GM15510 (cell line): ENCODE measurements around the gene SKI.

Source experiments
- POLR2A ChIP-seq: IDR thresholded peaks from 3 replicates; pipeline ENCODE4 v1.6.1; 2011; ENCODE audit warnings: borderline replicate concordance; ENCODE audit not compliant: insufficient read length; ENCODE audit errors: extremely low read depth

Gene SKI

DNA sequence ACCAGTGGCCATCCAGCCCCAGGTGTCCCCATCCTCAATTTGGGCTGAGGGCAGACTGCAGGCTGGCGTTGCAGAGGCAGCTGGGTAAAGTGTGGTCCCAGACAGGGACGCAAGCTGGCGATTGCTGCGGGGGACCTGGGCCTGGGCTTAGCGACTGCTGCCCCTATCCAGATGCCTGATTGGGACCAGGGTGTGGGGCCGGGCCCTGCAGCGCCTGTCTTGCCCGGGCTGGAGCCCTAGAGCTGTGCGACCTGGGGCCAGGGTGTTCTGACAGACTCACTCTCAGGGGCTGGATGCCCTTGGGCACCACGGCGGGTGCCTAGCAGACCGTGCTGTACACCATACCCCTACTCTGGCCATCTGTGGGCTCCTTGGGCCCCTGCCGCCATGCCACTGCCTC, 17.3 kb upstream of the SKI start:
- no peak for TF ChIP-seq POLR2A

- TF ChIP-seq POLR2A, result no peak
Measured at GRCh38 chr1:2212274-2212531, 15.9 kb upstream of the SKI start.

DNA sequence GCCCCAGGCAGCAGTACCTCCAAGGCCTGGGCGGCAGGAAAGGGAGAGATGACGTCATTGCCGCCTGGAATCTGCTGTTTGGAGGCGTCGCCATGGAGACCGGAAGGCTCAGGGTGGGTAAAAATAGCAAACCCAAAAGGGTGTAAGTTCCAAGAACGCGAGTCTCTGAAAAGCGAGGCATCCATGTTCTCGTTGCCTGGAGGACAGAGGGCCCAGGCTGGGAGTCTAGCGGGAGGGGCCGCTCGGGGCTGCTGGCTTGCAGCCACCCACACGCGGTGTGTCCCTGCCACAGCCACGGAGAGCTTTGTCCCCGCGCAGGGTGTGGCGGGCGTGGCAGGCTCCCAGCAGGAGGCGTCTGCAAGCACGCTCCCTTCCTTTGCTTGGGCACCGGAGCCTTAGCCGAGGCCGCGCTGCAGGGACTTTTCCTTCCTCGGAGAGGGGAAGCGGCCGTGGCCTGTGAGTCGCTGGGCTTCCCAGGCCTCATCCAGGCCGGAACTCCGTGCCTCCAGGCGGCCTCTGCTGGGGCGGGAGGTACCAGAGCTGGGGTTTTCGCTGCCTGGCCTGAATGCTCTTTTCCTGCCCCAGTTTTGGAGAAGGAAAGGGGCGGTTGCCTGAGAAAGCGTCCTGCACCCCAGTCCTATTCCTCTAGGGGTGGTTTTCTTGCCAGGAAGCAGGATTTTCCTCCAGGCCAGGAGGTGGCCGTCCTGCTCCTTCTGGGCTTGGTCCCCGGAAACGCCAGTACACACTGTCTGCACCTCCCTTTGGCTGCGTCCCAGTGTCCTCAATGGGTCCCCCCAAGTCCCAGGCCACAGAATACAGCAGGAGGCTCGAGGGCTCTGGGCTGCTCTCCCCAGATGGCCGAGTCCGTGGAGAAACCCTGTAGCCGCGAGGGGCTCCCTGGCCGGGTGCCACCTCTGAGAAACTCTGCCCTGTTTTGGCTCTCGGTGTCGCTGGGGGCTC, 15.3 kb upstream of the SKI start:
- no peak for TF ChIP-seq POLR2A

- TF ChIP-seq POLR2A, result no peak
Measured at GRCh38 chr1:2213576-2214505, 14.3 kb upstream of the SKI start.

DNA sequence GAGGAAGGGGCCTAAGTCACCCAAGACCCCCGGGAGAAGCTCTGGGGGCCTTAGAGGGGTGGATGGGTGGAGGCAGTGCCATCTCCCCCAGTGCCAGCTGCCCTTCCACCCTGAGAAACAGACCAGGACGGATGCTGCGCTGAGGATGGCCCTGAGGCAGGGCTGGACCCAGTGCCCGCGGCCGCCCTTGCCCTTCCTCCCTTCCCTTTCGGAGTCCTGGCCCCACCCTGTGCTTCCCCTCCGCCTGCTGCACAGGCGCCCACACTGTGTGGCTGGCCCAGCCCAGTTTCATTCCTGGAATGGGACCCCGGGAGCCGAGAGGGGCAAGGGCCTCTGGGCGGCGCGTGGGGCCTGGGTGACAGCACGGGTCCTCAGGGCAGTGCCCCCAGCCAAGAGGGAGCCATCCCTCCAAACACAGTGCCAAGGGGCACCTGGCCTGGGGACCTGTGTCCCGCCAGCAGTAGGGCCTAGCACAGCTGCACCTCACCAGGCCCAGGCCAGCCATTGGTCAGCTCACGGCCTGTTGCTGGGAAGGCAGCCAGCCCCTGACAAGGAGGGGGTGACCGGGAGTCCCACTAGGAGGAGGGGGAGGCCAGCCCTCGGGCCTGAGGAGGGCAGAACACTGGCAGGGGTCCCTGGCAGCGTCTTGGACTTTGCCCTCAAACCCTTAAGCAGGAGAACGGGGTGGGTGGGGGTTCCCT, 13.4 kb upstream of the SKI start:
- TF ChIP-seq POLR2A, result no peak

DNA sequence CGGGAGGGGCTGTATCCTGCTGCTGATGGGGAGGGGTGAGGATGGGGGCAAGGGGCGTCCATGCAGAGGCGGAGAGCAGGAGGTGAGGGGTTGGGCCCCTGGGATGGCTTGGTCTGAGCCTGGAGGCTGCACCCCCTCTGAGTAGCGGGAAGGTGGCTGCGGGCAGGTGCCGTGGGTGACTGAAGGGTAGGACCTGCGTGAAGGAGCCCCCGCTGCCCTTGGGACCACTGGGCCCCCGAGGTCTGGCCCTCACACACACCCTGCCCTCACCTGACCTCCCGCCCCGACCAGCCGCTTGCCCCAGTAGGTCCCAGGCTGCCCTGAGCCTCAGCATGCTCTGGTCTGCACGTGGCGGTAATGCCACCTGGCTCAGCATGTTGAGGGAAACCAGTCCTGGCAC, 12.8 kb upstream of the SKI start:
- no peak for TF ChIP-seq POLR2A

- no peak for TF ChIP-seq POLR2A
Measured at GRCh38 chr1:2215909-2216766, 12.0 kb upstream of the SKI start.

DNA sequence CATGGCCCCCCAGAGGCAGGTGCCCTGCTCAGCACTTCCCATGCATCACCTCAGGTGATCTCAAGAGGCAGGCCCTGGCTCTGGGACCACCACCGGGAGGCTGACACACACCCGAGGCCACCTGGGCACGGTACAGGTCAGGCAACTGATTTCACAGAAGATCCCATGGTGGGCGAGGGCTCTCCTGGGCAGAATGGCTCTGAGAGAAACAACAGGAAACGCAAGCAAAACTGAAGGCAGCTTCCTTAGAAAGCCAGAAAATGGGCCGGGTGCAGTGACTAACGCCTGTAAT, 11.4 kb upstream of the SKI start:
- no peak for TF ChIP-seq POLR2A

GRCh38 chr1:2221271-2221670, 6.8 kb upstream of the SKI start:
- no peak for TF ChIP-seq POLR2A

GRCh38 chr1:2224170-2224584, 3.9 kb upstream of the SKI start:
- no peak for TF ChIP-seq POLR2A

DNA sequence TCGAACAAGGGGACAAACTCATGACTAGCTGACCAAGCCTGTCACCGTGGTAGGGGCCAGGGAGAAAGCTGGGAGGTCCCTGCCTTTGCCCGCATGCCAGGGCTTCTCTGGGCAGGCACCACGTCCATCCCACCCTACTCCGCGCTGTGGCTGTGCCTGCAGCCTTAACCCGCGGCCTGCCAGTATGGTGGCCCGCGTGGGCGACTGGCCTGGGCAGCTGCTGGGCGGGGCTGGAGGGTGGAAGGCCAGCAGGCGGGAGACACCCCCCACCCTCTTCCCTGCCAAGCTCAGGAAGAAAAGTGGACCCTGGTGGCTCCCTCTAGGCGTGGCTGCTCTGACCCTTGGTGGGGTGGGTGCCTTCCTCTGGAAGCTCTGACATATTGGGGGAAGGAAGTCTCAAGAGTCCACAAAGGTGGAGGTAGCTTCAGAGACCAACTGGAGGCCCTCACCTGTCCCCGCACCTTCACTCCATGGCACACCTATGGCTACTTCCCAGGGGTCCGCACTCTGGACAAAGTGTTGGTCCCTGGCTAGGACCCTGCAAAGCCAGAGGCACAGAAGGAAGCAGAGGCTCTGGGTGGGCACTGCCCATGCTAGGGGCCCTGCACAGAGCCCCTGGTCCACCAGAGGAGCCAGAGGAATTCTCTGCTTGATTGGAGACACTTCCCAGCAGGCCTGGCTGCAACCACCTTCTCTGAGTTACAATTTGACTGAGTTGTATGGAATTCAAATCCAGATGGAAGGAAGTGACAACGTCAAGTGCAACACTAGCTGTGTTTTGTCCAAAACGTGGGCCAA, 3.3 kb upstream of the SKI start:
- TF ChIP-seq POLR2A, result no peak

GRCh38 chr1:2226525-2227345, 1.4 kb upstream of the SKI start:
- TF ChIP-seq POLR2A, result no peak
